SK-N-MC (cell line): ENCODE measurements around the gene DCHS1.

ENCODE experiments used
- EZH2 ChIP-seq: fragments of 200-600 bp; sonication (generic); IDR thresholded peaks from one replicate; pipeline ENCODE4 v1.6.1; 2017; ENCODE audit warnings: antibody characterized with exemption
- FOXP2 ChIP-seq: optimal IDR thresholded peaks from 2 replicates; pipeline ENCODE3; 2011; ENCODE audit warnings: mild to moderate bottlenecking, moderate library complexity; ENCODE audit not compliant: insufficient read depth; ENCODE audit errors: extremely low read length, control extremely low read depth
- POLR2AphosphoS5 ChIP-seq: IDR thresholded peaks from 2 replicates; pipeline ENCODE4 v1.6.1; 2012; ENCODE audit warnings: mild to moderate bottlenecking, low read depth, low read length, borderline replicate concordance

DNA sequence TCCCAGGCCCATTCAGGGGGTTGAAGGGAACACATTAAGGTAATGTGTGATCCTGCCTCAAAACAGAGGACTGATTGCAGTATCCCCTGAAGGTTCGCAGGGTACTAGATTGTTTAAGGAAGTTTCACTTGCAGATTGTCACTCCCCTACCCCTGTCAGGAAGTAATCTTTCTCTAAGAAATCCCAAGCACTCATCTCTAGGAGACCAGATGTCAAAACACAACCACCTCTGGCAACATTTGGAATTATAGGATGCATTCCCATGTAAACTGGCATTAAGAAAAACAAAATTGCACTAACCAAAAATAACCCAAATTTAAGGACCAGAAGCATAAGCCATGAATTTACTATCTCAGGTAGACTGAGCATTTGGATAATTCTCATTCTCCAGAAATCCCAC lies 25.9 kb upstream of the DCHS1 start:
- no peak for TF ChIP-seq EZH2
- TF ChIP-seq FOXP2 = no peak
- TF ChIP-seq POLR2AphosphoS5 = no peak
